ENCODE results near the gene TBC1D7.

DNA sequence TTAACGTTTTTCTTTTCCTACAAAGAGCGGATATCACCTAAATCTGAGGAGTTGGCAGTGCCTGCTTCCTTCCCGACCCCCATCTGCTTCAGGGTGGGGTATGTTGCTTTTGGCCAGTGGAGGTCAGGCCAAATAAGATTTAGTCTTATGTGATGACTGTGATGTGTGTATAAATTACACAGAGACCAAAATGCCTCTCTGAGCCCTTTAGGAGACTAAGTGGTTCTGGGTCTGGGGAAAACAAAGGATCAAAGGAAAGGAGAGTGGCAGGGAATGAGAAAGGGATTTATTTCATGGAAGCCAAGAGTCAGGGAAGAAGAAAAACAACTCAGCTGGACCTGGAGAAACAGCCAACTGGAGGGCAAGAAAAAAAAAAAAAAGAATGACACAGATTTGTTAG is 39.1 kb upstream of the TBC1D7 start:
- TF ChIP-seq EZH2 (IDR thresholded peaks at IDR 0.05; ENCODE audit: insufficient read depth, poor library complexity, severe bottlenecking) (no peak), EZH2phosphoT487 (IDR thresholded peaks at IDR 0.05; ENCODE audit: insufficient read depth, low read depth) (no peak)

Data from GM23248 (cell line).